DMS153 treated with DMSO at 0.1 percent for 48 hours (cell line): Measurements from ENCODE around the gene ID2.

Experiments
- DNase-seq: peaks from one replicate; lab custom pipeline; 2025; ENCODE audit not compliant: unreplicated experiment; lab: John Stamatoyannopoulos, UW

Gene ID2, protein sequence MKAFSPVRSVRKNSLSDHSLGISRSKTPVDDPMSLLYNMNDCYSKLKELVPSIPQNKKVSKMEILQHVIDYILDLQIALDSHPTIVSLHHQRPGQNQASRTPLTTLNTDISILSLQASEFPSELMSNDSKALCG

DNA sequence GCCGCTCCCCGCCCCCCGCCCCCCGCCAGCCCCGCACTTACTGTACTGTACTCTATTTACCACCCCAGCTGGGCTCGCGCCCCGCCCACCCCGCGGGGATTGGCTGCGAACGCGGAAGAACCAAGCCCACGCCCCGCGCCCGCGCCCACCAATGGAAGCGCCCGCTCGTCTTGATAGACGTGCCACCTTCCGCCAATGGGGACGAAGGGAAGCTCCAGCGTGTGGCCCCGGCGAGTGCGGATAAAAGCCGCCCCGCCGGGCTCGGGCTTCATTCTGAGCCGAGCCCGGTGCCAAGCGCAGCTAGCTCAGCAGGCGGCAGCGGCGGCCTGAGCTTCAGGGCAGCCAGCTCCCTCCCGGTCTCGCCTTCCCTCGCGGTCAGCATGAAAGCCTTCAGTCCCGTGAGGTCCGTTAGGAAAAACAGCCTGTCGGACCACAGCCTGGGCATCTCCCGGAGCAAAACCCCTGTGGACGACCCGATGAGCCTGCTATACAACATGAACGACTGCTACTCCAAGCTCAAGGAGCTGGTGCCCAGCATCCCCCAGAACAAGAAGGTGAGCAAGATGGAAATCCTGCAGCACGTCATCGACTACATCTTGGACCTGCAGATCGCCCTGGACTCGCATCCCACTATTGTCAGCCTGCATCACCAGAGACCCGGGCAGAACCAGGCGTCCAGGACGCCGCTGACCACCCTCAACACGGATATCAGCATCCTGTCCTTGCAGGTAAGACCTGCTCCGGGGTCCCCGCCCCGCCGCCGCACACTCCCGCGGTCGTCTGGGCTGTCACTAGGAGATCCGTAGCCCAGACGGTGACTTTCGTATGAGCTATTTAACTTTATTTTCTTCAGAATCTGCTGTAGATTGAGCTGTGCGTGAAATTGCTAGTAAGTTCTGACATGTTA lies at the start of gene ID2:
Gene ID2 (plus strand): TSS at position 271 of the 907 bp plus-strand sequence. CDS start 110 bp downstream, at position 381.
- peak; percentile 96 for DNase-seq

DNA sequence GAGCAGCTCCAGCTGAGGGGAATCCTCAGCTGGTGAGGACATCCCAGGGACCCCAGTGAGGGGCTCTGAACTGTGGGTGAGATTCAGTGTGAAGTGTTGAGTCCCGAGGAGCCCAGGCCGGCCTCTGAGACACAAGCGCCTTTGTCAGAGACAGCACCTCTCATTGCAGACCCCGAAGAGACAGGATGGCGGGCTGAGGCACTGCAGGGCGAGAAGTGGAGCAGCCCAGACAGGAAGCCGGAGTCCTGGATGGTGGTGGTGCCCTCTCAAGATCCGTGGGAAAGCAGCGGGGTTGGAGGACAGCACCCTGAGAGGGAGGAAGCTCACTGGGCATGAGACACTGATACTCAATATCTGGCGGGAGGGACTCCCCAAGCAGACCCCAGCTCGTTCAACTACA lies 49.1 kb upstream of the ID2 start:
- no peak for DNase-seq

DNA sequence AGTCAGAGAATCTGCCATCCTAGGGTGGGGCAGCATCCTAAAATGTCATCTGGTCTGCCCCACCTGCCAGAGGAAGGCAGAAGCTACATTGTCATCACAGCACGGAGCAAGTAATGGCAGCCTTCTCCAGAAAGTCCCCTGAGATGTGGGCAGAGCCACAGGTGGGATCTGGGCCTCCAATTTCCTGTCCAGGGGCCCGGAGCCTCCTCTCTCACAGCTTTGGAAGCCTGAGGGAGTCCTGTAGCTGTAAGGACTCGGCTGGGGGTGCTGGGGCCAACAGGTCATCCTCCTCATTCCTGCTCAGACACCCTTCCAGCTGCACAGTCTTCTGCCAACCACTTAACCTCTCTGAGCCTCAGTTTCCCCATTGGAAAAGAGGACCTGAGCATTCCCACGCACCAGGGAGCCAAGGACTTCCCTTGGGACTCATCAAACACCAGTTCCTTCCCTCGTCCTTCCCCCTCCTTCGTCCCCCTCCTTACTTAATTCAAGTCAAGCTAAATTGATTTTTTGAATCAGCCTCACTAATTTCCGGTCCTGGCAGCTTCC lies 48.6 kb upstream of the ID2 start:
- no peak for DNase-seq

DNA sequence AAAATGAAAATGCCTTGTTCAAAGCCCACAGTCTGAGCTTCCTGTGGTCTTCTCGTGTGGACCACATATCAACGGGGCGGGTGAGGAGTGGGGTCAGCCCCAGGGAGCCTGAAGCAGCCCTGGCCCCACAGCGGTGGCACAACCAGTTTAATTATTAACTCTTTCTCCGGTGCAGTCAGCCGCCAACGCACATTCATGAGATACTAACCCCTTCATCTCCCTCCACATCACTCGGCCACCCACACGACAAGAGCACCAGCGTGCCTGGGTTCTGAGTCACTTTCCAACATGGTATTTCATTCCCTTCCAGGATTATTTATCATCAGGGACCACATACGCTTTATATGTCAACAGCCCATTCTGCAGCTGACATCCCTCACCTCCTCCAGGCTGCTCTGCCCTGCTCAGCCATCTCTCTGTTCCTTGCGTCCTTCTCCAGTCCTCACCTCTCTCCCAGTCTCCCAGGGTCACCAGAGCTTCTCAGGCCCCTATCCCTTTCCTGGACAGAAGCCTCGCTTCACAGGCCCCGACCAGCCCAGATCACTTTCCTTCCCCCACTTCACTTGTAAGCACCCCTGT lies 48.0 kb upstream of the ID2 start:
- DNase-seq, result no peak

DNA sequence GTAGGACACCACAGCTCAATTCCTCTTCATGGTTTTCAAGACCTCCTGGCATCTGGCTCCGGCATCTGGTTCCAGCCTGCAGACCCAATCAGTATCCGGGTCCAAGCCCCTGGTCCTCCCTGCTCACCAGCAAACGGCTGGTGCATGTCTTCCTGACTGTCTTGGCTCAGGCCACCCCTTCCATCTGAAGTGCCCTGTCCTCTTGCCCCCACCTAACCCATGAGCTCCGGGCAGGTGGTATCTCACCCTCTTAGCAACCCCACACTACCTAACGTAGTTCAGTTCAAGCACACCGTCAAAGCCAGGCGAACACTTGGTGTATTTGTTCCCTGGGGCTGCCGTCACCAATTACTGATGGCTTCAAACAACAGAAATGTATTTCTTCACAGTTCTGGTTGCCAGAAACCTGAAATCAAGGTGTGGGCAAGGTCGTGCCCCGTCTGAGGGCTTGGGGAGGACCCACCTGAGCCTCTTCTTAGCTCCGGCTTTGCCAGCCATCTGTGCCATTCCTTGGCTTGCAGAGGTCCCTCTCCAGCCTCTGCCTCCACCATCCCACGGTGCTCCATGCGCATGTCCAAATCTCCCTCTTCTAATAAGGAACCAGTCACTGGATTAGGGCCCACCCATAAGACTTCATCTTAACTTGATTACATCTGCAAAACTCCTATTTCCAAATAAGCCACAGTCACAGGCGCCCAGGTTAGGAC lies 47.2 kb upstream of the ID2 start:
- no peak for DNase-seq

DNA sequence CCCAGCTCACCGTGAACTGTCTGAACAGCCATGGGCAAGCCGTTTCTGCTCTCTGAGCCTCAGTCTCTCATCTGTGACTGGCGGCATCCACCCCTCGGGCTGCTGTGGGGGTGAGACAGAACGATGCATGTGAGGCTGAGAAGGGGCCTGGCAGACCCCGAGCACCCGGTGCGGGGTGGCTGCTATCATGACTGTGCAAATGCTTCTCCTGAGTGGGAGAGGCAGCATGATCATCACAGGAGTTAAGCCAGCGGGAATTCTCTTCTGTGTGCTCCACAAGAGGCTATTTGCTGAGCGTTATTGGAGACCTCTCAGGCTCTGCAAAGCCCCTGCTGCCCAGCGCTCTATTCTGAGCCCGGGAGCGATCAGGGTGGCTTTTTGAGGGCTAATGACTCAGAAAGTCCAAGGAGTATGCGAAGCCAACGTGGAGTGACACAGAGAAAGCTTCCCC lies 45.8 kb upstream of the ID2 start:
- no peak for DNase-seq

DNA sequence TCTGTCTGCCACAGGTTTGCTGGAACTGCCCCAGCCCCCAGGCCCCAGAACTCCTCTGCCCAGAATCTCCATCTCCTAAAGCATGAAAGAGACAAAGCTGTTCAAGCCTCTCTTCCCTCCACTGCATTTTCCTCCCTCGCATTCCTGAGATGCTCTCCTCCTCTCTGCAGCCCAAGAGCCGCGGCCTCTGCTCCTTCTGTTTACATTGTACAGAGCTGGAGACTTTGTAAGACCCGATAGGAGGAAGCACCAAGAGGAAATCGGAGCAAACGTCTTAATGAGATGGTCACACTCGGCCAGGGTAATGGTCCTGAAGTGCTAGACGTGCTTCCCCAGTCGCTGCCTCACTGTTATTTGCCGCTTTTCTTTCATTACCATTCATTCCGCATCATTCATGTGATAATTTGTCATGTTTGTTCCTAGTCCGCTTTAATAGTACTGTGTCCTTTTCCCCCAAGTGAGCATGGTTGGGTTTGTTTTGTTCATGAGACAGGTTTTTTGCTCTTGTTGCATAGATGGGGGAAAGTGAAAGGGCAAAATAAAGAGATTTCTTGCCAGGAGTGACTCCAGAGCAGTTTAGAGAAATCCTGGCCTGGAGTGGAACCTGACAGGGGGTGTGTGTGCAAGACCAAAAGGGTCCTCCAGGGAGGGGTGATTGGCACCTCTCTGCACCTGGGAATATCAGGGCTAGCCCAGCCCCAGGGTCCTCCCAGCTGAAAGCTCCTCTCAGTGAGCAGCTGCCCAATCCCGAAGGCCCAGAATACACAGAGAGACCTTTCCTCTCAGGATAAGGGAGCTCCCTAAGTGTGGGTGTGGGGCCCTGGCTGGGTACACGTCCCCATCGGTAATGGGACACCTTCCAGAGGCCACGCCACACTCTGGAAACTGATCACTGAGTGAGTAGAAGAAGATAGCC lies 44.9 kb upstream of the ID2 start:
- no peak for DNase-seq

DNA sequence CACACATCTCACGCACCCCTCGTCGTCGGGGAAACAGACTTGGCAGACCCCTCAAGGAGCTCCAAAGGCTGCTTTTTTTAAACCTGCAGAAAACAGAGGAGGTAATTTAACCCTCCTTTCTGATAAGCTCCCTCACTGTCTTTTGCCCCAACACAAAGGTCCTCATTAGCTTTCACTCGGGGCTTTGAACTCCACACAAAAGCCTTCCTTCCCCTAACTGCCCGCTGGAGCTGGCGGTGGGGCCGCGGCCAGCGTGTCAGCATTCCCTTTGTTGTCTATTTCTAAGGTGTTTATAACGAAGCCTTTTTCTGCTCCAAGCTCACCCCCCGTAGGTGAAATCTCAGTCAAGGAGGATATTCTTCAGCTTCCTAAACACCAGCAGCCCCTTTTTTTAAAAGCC lies 43.5 kb upstream of the ID2 start:
- no peak for DNase-seq

DNA sequence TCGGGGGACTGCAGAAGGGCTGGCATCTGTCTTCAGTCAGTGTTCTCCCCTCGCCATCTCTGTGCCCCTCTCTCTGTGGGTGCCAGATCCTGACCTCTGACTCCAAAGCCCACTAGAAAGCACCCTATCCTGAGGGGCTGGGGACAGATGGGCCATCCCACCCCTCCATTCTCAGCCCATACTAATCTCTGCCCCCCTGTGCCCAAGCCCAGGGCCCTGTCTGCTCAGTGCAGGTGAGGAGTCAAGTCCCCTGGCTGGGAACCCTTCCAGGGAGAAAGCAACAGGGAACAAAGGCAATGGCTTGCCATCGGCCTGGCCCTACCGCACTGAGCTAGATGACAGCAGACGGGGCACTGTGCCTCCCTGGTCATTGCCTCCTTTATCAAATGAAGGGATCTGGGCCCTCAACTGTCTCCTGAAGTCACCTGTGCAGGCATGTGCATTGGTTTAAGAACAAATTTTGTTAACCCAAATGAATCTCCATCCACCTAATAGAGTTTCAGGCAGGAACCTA lies 42.7 kb upstream of the ID2 start:
- no peak for DNase-seq

DNA sequence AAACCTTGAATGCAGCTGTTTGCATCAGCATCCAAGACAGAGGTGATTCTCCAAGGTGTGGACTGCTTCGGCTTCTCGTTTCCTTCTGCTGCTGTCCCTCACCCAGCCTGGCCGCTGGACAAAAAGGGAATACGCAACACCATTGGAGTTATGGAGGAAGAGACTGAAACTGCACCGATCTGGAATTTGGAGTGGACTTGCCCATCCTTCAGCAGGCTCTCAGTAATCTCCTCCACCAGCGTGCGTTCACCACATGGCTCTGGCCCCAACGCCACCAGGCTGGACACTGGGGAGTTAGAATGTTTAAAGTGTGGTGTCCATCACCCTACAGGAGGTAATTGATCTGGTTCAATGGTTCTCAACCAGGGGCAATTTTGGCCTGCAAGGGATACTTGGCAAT lies 41.4 kb upstream of the ID2 start:
- DNase-seq, result no peak

DNA sequence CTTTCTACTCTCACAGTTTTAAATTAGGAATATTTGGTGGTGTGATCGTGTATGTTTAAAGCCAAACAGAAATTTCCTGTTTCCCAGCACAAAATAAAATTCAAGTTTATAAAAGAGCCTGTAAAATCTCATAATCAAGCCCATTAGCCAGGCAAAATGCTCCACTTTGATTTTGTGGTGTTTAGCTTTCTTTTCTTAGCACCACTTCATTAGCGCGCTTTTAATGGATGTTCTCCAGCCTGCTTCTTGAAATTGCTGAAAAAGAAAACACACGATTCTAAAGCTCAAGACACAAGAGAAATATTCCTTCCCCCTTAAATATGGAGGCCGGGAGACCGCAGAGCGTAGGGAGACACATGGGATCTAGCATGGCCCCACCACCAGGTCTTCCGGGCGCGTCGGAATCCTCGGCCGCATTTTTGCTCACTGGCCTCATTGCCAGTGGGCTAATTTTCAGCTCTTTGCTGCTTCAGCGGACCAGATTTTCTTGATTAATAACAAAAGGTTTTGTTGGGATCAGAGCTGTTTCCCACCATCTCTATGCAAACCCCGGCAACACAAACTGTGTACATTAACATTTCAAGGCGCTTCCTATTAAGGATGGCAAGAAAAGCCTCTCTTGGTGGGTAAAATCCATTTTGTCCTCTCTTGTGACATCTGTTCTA lies 40.4 kb upstream of the ID2 start:
- DNase-seq, result no peak

DNA sequence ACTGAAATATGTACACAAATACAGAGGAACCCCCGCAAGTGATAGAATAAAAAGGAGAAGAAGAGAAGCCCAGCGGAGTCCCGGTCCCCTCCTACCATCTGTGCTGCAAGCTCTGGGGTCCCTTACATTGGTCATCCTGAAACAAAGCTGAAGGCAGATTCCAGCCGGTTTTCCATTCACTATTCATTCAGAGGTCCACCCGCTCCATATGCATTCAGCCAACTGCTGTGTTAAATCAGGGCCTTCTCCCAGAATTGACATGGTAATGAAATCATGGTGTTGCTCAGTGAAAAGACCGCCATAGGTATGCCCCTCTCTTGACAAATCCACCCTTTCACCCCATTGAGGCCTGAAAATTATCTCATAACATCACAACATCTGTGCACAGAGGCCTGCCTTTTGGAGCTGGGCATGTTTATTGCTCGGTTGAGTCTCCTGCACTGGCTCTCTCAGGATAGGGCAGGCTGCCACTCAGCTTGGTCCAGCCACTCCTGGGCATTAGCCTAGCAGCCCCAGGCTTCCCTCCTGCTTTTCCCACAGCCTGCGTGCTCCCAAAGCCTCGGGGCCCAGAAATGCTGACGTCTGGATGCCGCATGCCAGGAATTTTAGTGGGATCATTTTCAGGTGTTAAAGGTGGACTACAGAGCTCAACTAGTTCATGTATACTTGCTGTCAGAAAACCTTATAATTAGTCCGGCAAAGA lies 39.3 kb upstream of the ID2 start:
- no peak for DNase-seq

DNA sequence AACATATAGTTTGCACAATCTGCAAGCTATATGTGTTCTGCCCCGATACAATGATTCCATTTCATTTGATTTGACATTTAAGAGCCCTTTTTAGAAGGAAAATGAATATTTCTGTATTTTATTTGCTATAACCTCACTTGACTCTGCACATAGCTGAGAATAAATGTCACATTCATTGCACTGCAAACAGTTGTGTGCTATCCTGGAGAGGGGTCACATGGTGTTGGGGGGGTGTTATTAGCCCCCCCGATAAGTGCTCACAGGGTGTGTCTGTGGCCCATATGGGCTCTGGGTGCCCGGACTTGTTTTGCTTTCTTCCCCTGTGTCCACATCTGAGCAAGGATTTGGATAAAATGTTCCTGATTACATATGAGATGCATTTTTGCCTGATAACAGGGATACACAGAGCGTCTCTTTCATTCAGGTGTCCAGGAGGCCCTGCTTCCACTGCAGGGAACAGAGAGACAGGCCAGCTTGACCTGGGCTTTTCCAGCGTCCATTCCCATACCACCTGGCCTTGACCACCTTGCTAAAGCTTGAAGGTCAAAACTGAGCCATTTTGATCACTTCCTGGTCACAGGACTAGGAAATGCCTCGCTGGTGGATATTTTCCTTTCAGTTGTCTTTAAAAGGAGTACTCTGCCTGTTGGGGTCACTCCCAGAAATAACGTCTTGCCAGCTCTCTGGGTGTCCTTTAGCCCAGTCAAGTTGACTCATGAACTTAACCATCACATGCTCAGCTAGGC lies 38.4 kb upstream of the ID2 start:
- DNase-seq, result no peak

DNA sequence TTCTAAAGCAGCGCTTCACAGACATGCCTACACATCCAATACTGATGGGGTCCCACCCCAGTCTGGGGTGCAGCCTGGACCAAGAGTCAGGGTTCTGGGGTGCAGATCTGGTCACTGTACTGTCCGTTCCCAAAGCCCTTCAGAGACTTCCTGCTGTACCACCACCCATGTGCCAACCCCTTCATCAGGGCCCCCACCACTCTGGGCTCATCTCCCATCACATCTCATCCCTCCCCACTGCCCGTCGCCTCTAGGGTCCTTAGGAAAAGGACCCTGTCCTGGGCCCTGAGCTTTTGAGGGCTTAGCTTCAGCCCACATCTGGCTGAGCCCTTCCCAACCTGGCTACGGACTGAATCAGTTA lies 37.9 kb upstream of the ID2 start:
- no peak for DNase-seq

DNA sequence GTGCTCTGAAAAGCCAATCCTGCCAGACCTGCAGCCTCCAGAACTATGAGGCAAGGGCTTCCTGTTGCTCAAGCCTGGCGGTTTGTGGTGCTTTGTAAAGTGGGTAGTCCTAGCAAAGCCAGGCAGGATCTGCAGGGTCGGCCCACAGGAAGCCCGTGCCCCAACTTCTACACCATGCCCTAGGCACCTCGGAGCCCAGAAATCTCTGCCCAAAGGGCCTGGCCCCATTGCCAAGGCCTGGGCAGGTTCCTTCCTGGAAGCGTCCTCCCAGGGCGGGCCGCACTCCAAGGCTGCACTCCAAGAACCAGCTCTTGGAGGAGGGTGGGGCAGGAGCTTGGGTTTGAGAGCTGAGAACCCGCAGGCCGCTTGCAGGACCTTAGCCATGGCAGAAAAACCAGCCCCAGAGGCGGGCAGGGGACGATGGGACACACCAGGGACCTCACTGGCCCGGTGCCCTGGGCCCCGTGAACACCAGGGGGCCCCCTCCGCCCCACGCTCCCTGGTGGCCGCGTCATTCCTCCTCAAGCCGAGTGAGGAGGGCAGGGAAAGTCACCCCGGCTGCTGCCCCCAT lies 37.2 kb upstream of the ID2 start:
- DNase-seq, result no peak

DNA sequence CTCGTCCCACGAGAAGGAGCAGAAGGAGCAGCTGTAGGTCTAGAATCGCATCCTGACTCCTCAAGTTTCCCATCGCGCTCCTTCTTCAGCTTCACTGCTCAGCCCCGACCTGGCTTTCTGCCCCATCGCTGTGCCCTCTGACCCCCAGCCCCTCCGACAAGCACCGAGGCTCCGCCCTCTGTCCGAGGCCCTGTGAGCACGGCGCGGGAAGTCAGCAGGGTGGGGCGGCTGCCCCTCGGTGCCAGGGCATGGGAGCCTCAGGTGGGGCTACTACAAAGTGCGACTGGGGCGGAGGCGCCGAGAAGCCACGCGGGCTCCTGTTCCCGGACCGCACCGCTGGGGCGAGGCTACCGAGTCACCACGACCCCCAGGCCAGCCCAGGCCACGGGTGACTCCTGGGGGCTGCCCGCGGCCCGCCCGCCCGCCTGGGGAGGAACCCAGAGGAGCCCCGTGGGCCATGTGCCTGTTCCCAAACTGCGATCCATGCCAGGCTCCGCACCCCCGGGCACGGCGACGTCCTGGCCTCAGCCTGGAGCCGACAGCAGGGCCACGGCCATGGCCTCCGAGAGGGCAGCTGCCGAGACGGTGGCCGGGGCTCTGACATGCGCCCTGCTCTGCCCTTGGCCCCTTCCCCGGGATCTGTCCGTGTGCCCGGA lies 36.6 kb upstream of the ID2 start:
- DNase-seq, result no peak

DNA sequence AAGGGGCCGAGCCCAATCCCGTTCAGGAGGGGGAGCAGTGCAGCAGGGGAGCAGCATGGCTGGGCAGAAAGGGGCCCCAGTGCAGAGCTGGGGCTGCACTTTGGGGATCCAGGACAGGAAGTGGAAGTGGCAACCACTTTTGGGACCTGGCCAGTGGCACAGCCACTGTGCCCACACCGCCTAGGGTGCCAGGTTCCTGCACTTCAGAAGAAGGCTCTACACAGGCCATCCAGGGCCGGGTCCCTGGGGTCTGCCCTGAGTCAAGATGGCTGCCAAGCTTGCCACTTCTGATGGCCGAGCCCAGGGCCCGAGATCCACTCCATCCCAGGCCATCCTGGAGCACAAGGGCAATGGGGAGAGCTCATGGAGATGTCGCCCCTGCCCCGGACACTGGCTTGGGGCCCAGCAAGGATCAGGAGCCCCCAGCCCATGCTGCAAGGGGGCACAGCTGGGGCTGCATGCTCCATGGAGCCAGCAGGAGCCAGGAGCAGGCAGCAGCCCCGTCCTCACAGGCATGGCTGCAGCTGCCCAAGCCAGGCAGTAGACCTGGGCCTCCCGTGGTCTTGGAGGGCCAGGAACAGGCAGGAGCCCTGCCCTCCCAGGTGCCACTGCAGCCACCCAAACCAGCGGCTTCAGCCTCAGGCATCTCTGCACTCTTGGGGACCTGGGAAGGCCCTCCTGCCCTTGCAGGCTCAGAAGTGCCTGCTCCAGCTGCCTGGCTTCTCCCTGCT lies 35.0 kb upstream of the ID2 start:
- DNase-seq, result no peak
